ENCODE data around the gene LRBA.

GRCh38 chr4:150289198-150289597, 725.9 kb downstream of the LRBA start:
- no peak for TF ChIP-seq POLR2AphosphoS5 (IDR thresholded peaks at IDR 0.05; ENCODE audit: low read depth, low read length)
- TF ChIP-seq ZBTB33 (IDR thresholded peaks at IDR 0.05; ENCODE audit: borderline replicate concordance, low read depth) = no peak
- TF ChIP-seq, protein P1, sequence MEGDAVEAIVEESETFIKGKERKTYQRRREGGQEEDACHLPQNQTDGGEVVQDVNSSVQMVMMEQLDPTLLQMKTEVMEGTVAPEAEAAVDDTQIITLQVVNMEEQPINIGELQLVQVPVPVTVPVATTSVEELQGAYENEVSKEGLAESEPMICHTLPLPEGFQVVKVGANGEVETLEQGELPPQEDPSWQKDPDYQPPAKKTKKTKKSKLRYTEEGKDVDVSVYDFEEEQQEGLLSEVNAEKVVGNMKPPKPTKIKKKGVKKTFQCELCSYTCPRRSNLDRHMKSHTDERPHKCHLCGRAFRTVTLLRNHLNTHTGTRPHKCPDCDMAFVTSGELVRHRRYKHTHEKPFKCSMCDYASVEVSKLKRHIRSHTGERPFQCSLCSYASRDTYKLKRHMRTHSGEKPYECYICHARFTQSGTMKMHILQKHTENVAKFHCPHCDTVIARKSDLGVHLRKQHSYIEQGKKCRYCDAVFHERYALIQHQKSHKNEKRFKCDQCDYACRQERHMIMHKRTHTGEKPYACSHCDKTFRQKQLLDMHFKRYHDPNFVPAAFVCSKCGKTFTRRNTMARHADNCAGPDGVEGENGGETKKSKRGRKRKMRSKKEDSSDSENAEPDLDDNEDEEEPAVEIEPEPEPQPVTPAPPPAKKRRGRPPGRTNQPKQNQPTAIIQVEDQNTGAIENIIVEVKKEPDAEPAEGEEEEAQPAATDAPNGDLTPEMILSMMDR (IDR thresholded peaks at IDR 0.05) = no peak
- no peak for TF ChIP-seq REST (IDR thresholded peaks at IDR 0.05; ENCODE audit: low read depth, low read length)
- TF ChIP-seq, protein P2, sequence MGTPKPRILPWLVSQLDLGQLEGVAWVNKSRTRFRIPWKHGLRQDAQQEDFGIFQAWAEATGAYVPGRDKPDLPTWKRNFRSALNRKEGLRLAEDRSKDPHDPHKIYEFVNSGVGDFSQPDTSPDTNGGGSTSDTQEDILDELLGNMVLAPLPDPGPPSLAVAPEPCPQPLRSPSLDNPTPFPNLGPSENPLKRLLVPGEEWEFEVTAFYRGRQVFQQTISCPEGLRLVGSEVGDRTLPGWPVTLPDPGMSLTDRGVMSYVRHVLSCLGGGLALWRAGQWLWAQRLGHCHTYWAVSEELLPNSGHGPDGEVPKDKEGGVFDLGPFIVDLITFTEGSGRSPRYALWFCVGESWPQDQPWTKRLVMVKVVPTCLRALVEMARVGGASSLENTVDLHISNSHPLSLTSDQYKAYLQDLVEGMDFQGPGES (IDR thresholded peaks at IDR 0.05; ENCODE audit: low read depth, low read length) = no peak
- TF ChIP-seq TEAD4 (IDR thresholded peaks at IDR 0.05; ENCODE audit: borderline replicate concordance, insufficient read depth) = no peak
- TF ChIP-seq MXI1 (IDR thresholded peaks at IDR 0.05; ENCODE audit: low read depth, low read length) = no peak
- TF ChIP-seq JUND (IDR thresholded peaks at IDR 0.05) = no peak
- TF ChIP-seq YY1 (IDR thresholded peaks at IDR 0.05; ENCODE audit: low read depth) = no peak
- TF ChIP-seq, protein P3, sequence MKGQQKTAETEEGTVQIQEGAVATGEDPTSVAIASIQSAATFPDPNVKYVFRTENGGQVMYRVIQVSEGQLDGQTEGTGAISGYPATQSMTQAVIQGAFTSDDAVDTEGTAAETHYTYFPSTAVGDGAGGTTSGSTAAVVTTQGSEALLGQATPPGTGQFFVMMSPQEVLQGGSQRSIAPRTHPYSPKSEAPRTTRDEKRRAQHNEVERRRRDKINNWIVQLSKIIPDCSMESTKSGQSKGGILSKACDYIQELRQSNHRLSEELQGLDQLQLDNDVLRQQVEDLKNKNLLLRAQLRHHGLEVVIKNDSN (IDR thresholded peaks at IDR 0.05; ENCODE audit: borderline replicate concordance, low read depth) = no peak
- no peak for TF ChIP-seq USF2 (IDR thresholded peaks at IDR 0.05; ENCODE audit: borderline replicate concordance, low read depth, low read length)
- no peak for TF ChIP-seq NFIC (IDR thresholded peaks at IDR 0.05; ENCODE audit: borderline replicate concordance)
- TF ChIP-seq EP300 (IDR thresholded peaks at IDR 0.05; ENCODE audit: borderline replicate concordance in 1 of 2, low read depth in 1 of 2, low read length in 1 of 2) = no peak

Measured in SK-N-SH (cell line).